HG03025 (cell line): Measurements from ENCODE around the gene ATRN.

Experiments used
- ATAC-seq: cut with Tn5 transposase; IDR thresholded peaks from one replicate; pipeline ENCODE4 v1.9.1; 2021; ENCODE audit warnings: mild to moderate bottlenecking, moderate library complexity; ENCODE audit not compliant: unreplicated experiment, low FRiP score

Gene ATRN

GRCh38 chr20:3671986-3672546, 201.2 kb downstream of the ATRN start:
- ATAC-seq = no peak

- no peak for ATAC-seq
Observed at GRCh38 chr20:3672547-3673171, 201.8 kb downstream of the ATRN start.

GRCh38 chr20:3673221-3674070, 202.6 kb downstream of the ATRN start:
- no peak for ATAC-seq

GRCh38 chr20:3674447-3674846, 203.6 kb downstream of the ATRN start:
- no peak for ATAC-seq

- ATAC-seq = no peak
Observed at GRCh38 chr20:3674995-3675900, 204.4 kb downstream of the ATRN start.

- no peak for ATAC-seq
Observed at GRCh38 chr20:3677733-3678132, 206.9 kb downstream of the ATRN start.

- ATAC-seq = no peak
Observed at GRCh38 chr20:3678198-3678597, 207.4 kb downstream of the ATRN start.

- ATAC-seq = no peak
Observed at GRCh38 chr20:3678856-3679720, 208.3 kb downstream of the ATRN start.

GRCh38 chr20:3679749-3680700, 209.2 kb downstream of the ATRN start:
- no peak for ATAC-seq

- no peak for ATAC-seq
Observed at GRCh38 chr20:3680701-3681351, 210.0 kb downstream of the ATRN start.

GRCh38 chr20:3681352-3681930, 210.6 kb downstream of the ATRN start:
- ATAC-seq = no peak

- ATAC-seq = no peak
Observed at GRCh38 chr20:3681931-3682781, 211.3 kb downstream of the ATRN start, which contains the start of gene ADAM33. ADAM33 (minus strand) TSS chr20:3682010; CDS start chr20:3682004, 6 bp downstream.

- ATAC-seq = no peak
Observed at GRCh38 chr20:3685341-3685740, 214.5 kb downstream of the ATRN start.

- ATAC-seq = no peak
Observed at GRCh38 chr20:3686421-3686820, 215.6 kb downstream of the ATRN start.

GRCh38 chr20:3686867-3687321, 216.1 kb downstream of the ATRN start:
- no peak for ATAC-seq

GRCh38 chr20:3687655-3688054, 216.8 kb downstream of the ATRN start:
- ATAC-seq = no peak

GRCh38 chr20:3689978-3690377, 219.2 kb downstream of the ATRN start:
- no peak for ATAC-seq
